Cardiac muscle cell (in vitro differentiated cells and primary cell): ENCODE results near the gene NKD2. TPM values are rescaled to one million over a fixed set of nuclear protein-coding genes. Genes with fewer than 3 reads are reported as not detected.

ENCODE experiments used
- DNase-seq, 2 donors: peaks; one replicate each; pipeline versions ENCODE4 v3.0.0 to v3.0.0-alpha.2; 2010 to 2017; ENCODE audit warnings: low read depth in 1 of 2, low spot score in 1 of 2
- H3K27ac ChIP-seq: fragments of 200-600 bp; sonication (generic); 2 replicates; pipeline ENCODE4 v1.5.1; 2016
- H3K27me3 ChIP-seq: fragments of 200-600 bp; sonication (generic); 2 replicates; pipeline ENCODE4 v1.6.0; 2016; ENCODE audit warnings: control low read depth
- H3K36me3 ChIP-seq: fragments of 200-600 bp; sonication (generic); 2 replicates; pipeline ENCODE4 v1.5.1; 2016; ENCODE audit warnings: control low read depth
- H3K4me1 ChIP-seq: fragments of 200-600 bp; sonication (generic); 2 replicates; pipeline ENCODE4 v1.8.1; 2017; ENCODE audit warnings: low read depth, mild to moderate bottlenecking, mixed run types
- H3K4me3 ChIP-seq: fragments of 200-600 bp; sonication (generic); 2 replicates; pipeline ENCODE4 v1.5.1; 2016; ENCODE audit warnings: mild to moderate bottlenecking
- H3K9me3 ChIP-seq: fragments of 200-600 bp; sonication (generic); 2 replicates; pipeline ENCODE4 v1.5.1; 2017; ENCODE audit warnings: low read depth, mild to moderate bottlenecking, control low read depth
- polyA plus RNA-seq: library from polyadenylated mRNA; unstranded; fragments of >200 nt; fragmentation: Nextera tagmentation; extraction: Ambion mirVana; gene quantifications from 2 replicates; pipeline ENCODE4 v1.2.1, GENCODE V29; 2016
- total RNA-seq: library from RNA; depleted of rRNA; stranded (reverse); fragments of >200 nt; gene quantifications from 2 replicates; pipeline ENCODE4 v1.2.3, GENCODE V29; 2016
- TF ChIP-seq, protein P1 (sequence below): IDR thresholded peaks from 2 replicates; pipeline ENCODE4 v1.5.1; 2012; ENCODE audit warnings: low read depth, mild to moderate bottlenecking, low read length

Gene NKD2
- total and polyA plus RNA-seq, 2 experiments from 2014 or later, result 3.4 to 3.9 TPM

GRCh38 chr5:1026700-1027621 lies 18.4 kb downstream of the NKD2 start:
- no peak for DNase-seq
- H3K4me1 ChIP-seq, result no peaks in the 10 kb centered on the region
- TF ChIP-seq, protein P1, sequence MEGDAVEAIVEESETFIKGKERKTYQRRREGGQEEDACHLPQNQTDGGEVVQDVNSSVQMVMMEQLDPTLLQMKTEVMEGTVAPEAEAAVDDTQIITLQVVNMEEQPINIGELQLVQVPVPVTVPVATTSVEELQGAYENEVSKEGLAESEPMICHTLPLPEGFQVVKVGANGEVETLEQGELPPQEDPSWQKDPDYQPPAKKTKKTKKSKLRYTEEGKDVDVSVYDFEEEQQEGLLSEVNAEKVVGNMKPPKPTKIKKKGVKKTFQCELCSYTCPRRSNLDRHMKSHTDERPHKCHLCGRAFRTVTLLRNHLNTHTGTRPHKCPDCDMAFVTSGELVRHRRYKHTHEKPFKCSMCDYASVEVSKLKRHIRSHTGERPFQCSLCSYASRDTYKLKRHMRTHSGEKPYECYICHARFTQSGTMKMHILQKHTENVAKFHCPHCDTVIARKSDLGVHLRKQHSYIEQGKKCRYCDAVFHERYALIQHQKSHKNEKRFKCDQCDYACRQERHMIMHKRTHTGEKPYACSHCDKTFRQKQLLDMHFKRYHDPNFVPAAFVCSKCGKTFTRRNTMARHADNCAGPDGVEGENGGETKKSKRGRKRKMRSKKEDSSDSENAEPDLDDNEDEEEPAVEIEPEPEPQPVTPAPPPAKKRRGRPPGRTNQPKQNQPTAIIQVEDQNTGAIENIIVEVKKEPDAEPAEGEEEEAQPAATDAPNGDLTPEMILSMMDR, result no peak
- H3K36me3 ChIP-seq, result no peaks in the 10 kb centered on the region
- H3K4me3 ChIP-seq, result no peak overlapping the region
- no peaks in the 10 kb centered on the region for H3K27me3 ChIP-seq
- no peaks in the 10 kb centered on the region for H3K9me3 ChIP-seq
- no peak overlapping the region for H3K27ac ChIP-seq

DNA sequence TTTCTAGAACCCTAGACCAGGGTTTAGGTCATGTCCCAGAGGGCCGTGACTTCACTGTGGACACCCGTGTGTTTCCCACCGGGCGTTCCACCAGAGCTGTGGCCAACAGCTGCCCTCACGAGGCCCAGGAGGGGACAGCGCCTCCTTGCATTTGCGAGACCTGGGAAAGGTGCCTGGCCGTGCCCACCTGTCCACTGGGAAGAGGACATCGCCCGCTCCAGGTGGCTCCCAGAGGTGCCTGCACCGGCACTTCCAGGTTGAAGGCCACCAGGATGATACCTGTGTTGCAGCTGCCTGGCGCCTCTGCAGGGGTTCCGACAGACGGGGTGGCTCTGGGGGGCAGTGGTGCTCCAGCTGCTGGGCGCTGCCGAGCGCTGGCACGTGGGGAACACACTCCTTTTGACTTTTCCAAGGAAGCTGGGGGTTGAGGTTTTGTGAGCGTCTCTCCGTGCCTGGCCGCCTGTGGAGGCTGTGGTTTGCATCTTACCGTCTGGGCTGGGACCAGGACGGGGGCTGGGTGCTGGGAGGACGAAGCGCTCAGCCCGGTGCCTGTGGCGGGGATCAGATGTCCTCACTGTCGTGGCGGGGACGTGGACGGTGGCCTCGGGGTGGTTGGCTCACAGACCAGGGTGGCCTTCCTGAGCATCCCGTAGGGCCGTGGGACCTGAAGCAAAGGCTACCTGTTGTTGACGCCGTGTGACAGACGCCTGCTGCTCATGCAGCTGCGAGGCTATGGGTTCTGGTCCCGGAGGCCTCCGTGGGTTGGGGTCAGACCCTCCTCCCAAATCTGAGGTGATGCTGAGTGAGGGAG lies 19.2 kb downstream of the NKD2 start:
- Histone ChIP-seq H3K4me3 (no peak overlapping the region), H3K27ac (no peak overlapping the region), H3K4me1 (no peaks in the 10 kb centered on the region), H3K27me3 (no peaks in the 10 kb centered on the region), H3K9me3 (no peaks in the 10 kb centered on the region), H3K36me3 (no peaks in the 10 kb centered on the region)
- TF ChIP-seq, protein P1, result no peak
- DNase-seq, result no peak

DNA sequence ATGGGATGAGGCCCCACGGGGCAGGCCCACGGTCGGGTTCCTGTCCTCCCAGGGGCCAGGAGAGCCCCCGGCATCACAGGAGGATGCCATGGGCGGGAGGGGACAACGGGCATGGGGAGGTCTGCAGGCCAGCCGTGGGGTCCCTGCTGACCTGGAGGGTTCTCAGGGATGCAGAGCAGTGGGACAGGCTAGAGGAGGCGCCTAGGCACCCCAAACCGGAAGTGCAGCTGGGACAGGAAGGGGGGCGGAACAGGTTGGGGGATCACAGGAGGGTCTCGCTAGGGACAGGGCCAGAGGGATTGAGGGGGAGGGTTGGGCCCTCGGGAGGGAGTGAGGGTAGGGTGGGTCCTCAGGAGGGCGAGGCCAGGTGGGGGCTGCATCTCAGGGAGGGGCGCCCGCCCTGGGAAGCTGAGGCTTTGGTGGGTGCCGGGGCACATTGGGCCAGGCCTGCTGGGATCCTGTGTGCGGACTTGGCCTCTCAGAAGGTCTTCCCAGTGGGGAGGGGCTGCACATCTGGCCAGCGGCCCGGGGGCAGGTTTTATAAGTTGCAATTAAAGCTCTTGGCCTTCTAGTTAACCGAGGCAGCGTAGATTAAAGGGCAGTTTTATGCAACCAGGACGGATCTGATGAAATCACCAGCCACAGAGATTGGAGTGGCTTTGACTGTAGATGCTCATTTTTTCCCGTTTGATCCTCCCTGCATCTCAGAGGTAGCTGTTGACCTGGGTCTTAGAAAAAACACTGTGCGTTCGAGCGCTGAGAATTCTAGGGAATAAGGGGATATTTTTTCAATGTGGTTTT lies 20.1 kb downstream of the NKD2 start:
- H3K36me3 ChIP-seq, result no peaks in the 10 kb centered on the region
- no peaks in the 10 kb centered on the region for H3K27me3 ChIP-seq
- DNase-seq, result no peak
- TF ChIP-seq, protein P1, result no peak
- H3K4me3 ChIP-seq, result no peak overlapping the region
- H3K4me1 ChIP-seq, result no peaks in the 10 kb centered on the region
- H3K9me3 ChIP-seq, result no peaks in the 10 kb centered on the region
- no peak overlapping the region for H3K27ac ChIP-seq

DNA sequence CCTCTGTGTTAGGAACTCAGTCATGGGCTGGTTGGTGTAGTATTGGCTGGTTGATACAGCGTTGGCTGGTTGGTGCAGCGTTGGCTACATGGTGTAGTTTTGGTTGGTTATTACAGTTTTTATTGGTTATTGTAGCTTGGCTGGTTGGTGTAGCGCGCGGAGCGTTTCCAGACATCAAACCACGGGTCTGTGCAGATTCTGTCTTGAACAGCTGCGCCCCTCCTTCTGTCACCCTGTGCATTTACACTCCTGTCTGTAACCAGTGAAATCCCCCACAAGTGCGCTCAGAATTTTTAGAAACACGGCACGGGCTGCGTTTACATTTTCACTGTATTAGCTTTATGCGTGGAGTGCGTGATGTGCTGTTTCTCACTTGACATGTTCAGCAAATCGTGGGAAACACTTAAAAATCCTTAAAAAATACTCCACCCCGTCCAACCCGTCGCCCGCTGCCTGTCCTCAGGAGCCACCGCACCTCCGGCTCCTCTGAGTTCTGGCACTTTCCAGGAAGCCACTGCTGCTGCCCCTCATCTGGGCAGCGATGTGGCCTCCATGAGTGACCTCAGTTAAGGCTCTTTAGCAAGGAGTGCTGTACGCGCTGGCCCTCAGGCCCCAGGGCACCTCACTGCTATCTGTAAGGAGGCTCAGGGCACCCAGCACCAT lies 20.8 kb downstream of the NKD2 start:
- H3K36me3 ChIP-seq, result no peaks in the 10 kb centered on the region
- no peaks in the 10 kb centered on the region for H3K4me1 ChIP-seq
- no peak for DNase-seq
- no peaks in the 10 kb centered on the region for H3K9me3 ChIP-seq
- H3K4me3 ChIP-seq, result no peak overlapping the region
- TF ChIP-seq, protein P1, result no peak
- H3K27ac ChIP-seq, result no peak overlapping the region
- no peaks in the 10 kb centered on the region for H3K27me3 ChIP-seq
